GM21526 (cell line): ENCODE data around the gene KRTAP10-5.
"Not testable (repeated sequence)": the region's sequence is repeated elsewhere in the genome, so short reads cannot be mapped to it uniquely, and the experiment has no call there.

ENCODE experiments used
- ATAC-seq: cut with Tn5 transposase; IDR thresholded peaks from one replicate; pipeline ENCODE4 v1.9.1; 2021; ENCODE audit warnings: moderate library complexity; ENCODE audit not compliant: unreplicated experiment, low FRiP score

Gene KRTAP10-5

GRCh38 chr21:44580231-44580821, at the start of gene KRTAP10-5:
TSS of gene KRTAP10-5 (minus strand) at chr21:44580604. CDS start at chr21:44580578, 26 bp downstream.
- not testable (repeated sequence) for ATAC-seq

- ATAC-seq: no peak
Observed at GRCh38 chr21:44628707-44629391, 48.4 kb upstream of the KRTAP10-5 start.

GRCh38 chr21:44627831-44628233, 47.4 kb upstream of the KRTAP10-5 start:
- not testable (repeated sequence) for ATAC-seq

GRCh38 chr21:44627181-44627822, 46.9 kb upstream of the KRTAP10-5 start:
- not testable (repeated sequence) for ATAC-seq

- ATAC-seq: no peak
Observed at GRCh38 chr21:44626673-44627143, 46.3 kb upstream of the KRTAP10-5 start, which contains the start of gene KRTAP10-9. TSS of gene KRTAP10-9 (plus strand) at chr21:44627093. CDS start at chr21:44627172, 79 bp downstream.

- no peak for ATAC-seq
Observed at GRCh38 chr21:44626262-44626661, 45.9 kb upstream of the KRTAP10-5 start.

GRCh38 chr21:44625756-44626155, 45.4 kb upstream of the KRTAP10-5 start:
- no peak for ATAC-seq

- ATAC-seq: no peak
Observed at GRCh38 chr21:44623575-44623974, 43.2 kb upstream of the KRTAP10-5 start.

- ATAC-seq: no peak
Observed at GRCh38 chr21:44619886-44620285, 39.5 kb upstream of the KRTAP10-5 start.

- no peak for ATAC-seq
Observed at GRCh38 chr21:44618909-44619308, 38.5 kb upstream of the KRTAP10-5 start.

- no peak for ATAC-seq
Observed at GRCh38 chr21:44618504-44618903, 38.1 kb upstream of the KRTAP10-5 start.

GRCh38 chr21:44617071-44617501, 36.7 kb upstream of the KRTAP10-5 start:
- ATAC-seq: no peak

- ATAC-seq: no peak
Observed at GRCh38 chr21:44616591-44616926, 36.2 kb upstream of the KRTAP10-5 start.

GRCh38 chr21:44615911-44616590, 35.6 kb upstream of the KRTAP10-5 start:
- no peak for ATAC-seq

GRCh38 chr21:44615466-44615865, 35.1 kb upstream of the KRTAP10-5 start:
- no peak for ATAC-seq

GRCh38 chr21:44614961-44615391, 34.6 kb upstream of the KRTAP10-5 start:
- ATAC-seq: no peak

- ATAC-seq: no peak
Observed at GRCh38 chr21:44614161-44614631, 33.8 kb upstream of the KRTAP10-5 start.

GRCh38 chr21:44613386-44614155, 33.2 kb upstream of the KRTAP10-5 start:
- ATAC-seq: no peak

GRCh38 chr21:44612669-44613229, 32.3 kb upstream of the KRTAP10-5 start:
- no peak for ATAC-seq

GRCh38 chr21:44612029-44612486, 31.7 kb upstream of the KRTAP10-5 start, which contains the start of gene KRTAP10-8:
TSS of gene KRTAP10-8 (plus strand) at chr21:44612079. CDS start at chr21:44612101, 22 bp downstream.
- no peak for ATAC-seq
